Neural cell (in vitro differentiated cells): ENCODE measurements around the gene PLCL2.

Experiments used
- CTCF ChIP-seq: fragments of 450-650 bp; IDR thresholded peaks from 2 replicates; pipeline ENCODE4 v1.5.1; 2014; ENCODE audit warnings: antibody characterized with exemption, mild to moderate bottlenecking, moderate library complexity; ENCODE audit not compliant: poor library complexity, severe bottlenecking
- EP300 ChIP-seq: fragments of 450-650 bp; conservative IDR thresholded peaks from 2 replicates; pipeline ENCODE4 v1.6.1; 2014; ENCODE audit warnings: antibody characterized with exemption, mild to moderate bottlenecking, moderate library complexity; ENCODE audit not compliant: poor library complexity, severe bottlenecking
- EZH2 ChIP-seq: fragments of 200-600, 300-800 bp; shearing (Covaris generic), sonication (generic); IDR thresholded peaks from 2 replicates; pipeline ENCODE4 v1.6.1; 2014; ENCODE audit warnings: antibody characterized with exemption, low read length, borderline replicate concordance, mild to moderate bottlenecking; ENCODE audit not compliant: insufficient read depth, poor library complexity, severe bottlenecking
- POLR2AphosphoS5 ChIP-seq: IDR thresholded peaks from 2 replicates; pipeline ENCODE4 v1.6.1; 2012
- RAD21 ChIP-seq: fragments of 450-650 bp; conservative IDR thresholded peaks from 2 replicates; pipeline ENCODE4 v1.6.1; 2014; ENCODE audit warnings: antibody characterized with exemption, mild to moderate bottlenecking, moderate library complexity
- REST ChIP-seq: IDR thresholded peaks from 2 replicates; pipeline ENCODE4 v1.6.1; 2012; ENCODE audit warnings: borderline replicate concordance
- TAF1 ChIP-seq: IDR thresholded peaks from 2 replicates; pipeline ENCODE4 v1.6.1; 2012; ENCODE audit warnings: low read depth

GRCh38 chr3:16978921-16979271, 94.1 kb downstream of the PLCL2 start:
- TF ChIP-seq EZH2 (no peak), CTCF (no peak), RAD21 (no peak), TAF1 (no peak), POLR2AphosphoS5 (no peak), EP300 (no peak), REST (no peak)
